GM19455 (cell line): ENCODE data around the gene NRIP1.
"Not testable (repeated sequence)": the region's sequence is repeated elsewhere in the genome, so short reads cannot be mapped to it uniquely, and the experiment has no call there.

ENCODE experiments used
- ATAC-seq: cut with Tn5 transposase; IDR thresholded peaks from one replicate; pipeline ENCODE4 v1.9.1; 2021; ENCODE audit not compliant: unreplicated experiment

The NRIP1 gene

GRCh38 chr21:15039607-15040299, 25.0 kb downstream of the NRIP1 start:
- ATAC-seq = no peak

GRCh38 chr21:15037900-15038293, 26.9 kb downstream of the NRIP1 start:
- no peak for ATAC-seq

DNA sequence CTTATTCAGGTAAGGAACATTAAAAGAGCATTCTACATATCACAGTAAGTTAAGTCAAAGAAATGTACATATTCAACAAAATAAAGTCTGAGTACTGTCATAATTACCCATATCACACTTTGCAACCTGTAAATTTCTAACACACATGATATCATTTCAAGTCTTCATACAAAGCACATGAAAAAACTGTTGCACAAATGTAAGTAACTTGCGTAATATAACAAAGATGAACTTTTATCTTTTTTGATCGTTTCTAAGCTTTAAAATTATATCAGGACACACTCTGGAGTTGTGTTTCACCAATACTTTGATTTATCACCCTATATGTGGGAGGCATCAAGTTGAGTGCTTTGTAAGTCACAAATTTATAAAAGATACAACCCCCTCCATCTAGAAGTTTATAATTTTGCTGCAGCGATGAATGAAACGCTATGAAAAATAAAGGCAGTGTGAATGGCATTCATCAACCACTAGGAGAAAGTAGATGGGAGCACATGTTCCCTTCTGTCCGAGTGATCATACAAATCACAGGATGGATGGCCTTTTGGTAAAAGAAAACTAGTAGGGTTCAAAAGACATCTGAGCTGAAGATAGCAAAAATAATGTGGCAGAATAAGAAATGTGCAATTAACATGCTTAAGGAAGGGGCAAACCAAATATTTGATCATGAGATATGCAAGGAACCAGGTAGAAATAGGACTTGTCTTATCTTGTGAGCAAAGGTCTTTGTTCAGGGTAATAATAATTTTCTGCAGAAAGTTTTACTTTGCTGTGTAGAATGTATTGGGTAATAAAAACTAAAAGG, 27.5 kb downstream of the NRIP1 start:
- no peak for ATAC-seq

- no peak for ATAC-seq
These were observed 28.6 kb downstream of the NRIP1 start for GRCh38 chr21:15036189-15036588.

- ATAC-seq = no peak
These were observed 30.5 kb downstream of the NRIP1 start for GRCh38 chr21:15034126-15034853.

DNA sequence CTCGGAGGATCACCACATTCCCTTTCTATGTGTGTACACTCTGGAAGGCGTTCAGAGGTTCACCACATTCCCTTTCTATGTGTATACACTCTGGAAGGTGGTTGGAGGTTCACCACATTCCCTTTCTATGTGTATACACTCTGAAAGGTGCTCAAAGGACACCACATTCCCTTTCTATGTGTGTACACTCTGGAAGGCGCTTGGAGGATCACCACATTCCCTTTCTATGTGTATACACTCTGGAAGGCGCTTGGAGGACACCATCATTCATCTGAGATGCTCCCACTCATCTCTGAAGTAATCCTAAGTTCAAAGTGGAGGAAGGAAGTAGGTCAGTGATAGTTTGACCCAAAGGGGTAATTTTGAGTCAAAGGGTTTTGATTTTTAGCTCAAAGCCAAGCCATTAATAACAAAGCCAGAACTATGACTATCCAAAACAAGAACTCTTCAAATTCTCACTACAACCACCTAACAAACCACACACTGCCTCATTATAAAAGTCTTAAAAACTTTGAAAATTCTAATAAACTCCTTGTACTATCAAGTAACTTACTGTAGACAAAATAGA, 32.9 kb downstream of the NRIP1 start:
- ATAC-seq = no peak

DNA sequence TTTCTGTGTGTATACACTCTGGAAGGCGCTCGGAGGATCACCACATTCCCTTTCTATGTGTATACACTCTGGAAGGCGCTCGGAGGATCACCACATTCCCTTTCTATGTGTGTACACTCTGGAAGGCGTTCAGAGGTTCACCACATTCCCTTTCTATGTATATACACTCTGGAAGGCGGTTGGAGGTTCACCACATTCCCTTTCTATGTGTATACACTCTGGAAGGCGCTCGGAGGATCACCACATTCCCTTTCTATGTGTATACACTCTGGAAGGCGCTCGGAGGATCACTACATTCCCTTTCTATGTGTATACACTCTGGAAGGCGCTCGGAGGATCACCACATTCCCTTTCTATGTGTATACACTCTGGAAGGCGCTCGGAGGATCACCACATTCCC, 33.4 kb downstream of the NRIP1 start:
- not testable (repeated sequence) for ATAC-seq

- ATAC-seq = not testable (repeated sequence)
These were observed 33.9 kb downstream of the NRIP1 start for GRCh38 chr21:15030861-15031260.

DNA sequence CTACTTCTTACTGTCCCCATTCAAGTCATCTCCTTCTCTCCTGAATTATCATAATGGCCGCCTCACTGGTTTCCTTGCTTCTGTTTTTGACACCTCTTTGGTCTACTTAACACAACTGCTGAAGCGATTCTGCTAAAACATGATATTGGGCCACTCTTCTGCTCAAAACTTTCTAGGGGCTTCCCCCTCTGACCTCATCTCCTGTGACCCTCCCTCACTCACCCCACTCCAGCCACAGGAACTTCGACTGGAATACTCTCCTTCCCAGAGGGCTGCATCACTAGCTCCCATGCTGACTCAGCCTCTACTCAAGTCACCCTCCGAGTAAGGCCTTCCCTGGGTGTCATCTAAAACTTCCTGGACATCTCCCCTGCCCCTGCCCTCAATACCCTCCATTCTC, 35.7 kb downstream of the NRIP1 start:
- ATAC-seq = no peak

DNA sequence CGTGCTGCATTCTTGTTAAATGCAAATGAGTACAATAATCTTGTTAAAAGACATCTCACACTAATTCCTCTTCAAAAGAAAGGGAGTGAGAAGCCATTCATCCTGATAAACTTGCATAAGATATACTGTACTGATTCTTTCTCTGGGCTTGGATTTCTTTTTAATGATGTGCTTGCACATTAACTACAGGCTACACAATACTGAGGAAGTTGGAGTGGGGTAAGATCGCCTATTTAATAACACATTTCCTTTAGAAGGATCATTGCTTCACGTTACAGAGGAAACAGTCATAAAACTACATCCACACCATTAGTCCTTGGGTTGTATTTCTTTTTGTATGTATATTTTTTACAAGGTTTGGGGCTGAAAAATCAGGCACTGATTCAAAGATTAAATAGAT, 36.6 kb downstream of the NRIP1 start:
- no peak for ATAC-seq

- ATAC-seq = no peak
These were observed 37.7 kb downstream of the NRIP1 start for GRCh38 chr21:15027056-15027455.

GRCh38 chr21:15026370-15026769, 38.4 kb downstream of the NRIP1 start:
- no peak for ATAC-seq

- no peak for ATAC-seq
These were observed 41.0 kb downstream of the NRIP1 start for GRCh38 chr21:15023776-15024175.

GRCh38 chr21:15022608-15023261, 42.1 kb downstream of the NRIP1 start:
- ATAC-seq = no peak

DNA sequence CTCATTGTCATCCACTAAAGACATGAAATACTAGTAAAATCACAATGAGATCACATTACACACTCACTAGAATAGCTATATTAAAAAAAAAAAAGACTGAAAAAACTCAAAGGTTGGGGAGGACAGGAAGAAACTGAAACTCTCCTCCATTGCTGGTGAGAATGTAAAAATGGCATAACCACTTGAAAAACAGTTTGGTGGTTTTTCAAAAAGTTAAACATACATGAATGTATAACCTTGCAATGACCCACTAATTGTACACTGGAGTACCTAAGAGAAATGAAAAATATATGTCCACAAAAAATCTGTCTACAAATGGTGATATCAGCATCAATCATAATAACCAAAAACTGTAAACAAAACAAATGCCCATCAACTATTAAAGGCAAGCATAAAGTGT, 44.0 kb downstream of the NRIP1 start:
- no peak for ATAC-seq

- ATAC-seq = no peak
These were observed 46.4 kb downstream of the NRIP1 start for GRCh38 chr21:15018382-15018781.

- ATAC-seq = no peak
These were observed 49.0 kb downstream of the NRIP1 start for GRCh38 chr21:15015622-15016471.

DNA sequence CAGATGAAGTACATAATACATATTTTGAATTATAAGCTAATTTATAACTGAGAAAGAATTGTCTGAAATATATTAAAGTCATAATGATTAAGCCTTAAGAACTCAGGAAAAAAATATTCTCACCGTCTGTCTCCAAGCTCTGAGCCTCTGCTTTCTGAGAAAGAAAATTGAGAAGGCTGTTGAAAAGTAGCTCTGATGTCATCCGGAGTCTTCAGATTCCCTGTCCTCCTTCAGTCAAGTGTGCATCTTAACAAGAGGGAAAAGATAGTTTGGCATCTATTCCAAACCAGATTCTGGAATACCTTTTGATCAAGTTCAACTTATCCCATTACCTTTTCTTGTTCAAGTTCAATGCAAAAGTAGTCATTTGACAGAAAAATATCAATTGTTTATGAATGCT, 50.6 kb downstream of the NRIP1 start:
- no peak for ATAC-seq

DNA sequence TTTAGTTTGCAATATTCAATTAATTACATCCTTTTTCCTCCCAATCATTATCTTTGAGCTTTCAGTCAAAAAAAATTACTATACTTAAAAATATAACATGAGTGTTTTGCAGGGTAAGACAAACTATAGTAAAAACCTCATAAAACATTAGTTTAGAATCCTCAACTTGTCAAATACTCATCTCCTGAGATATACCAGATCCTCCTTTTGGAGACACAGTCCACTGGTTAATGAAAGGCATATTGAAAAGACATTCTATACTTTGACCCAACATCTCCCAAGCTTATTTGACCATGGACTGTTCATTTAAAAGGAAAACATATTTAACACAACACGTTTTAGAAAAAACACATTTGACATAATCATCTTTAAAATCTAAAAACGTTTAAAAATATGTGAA, 52.8 kb downstream of the NRIP1 start:
- ATAC-seq = no peak

- no peak for ATAC-seq
These were observed 54.2 kb downstream of the NRIP1 start for GRCh38 chr21:15010645-15011044.
